Liver (tissue), 3 donors: ENCODE measurements around the gene PXDN.

Source experiments
- CTCF ChIP-seq: fragments of 150-350 bp; IDR thresholded peaks from 2 replicates; pipeline ENCODE4 v1.5.1; 2017; ENCODE audit warnings: improper control_type of control experiment, low read depth, low read length; ENCODE audit not compliant: missing input control
- EGR1 ChIP-seq, 2 donors: IDR thresholded peaks; 2 replicates each; pipeline ENCODE4 v1.6.1; 2016 to 2018; ENCODE audit warnings: antibody characterized with exemption in 2 of 2, low read depth in 2 of 2
- GABPA ChIP-seq, 2 donors: IDR thresholded peaks in 1 of 2; conservative IDR thresholded peaks in 1 of 2; 2 replicates each; pipeline ENCODE4 v1.6.1; 2016; ENCODE audit warnings: antibody characterized with exemption in 2 of 2, mild to moderate bottlenecking in 1 of 2, moderate library complexity in 1 of 2
- HNF4G ChIP-seq: IDR thresholded peaks from 2 replicates; pipeline ENCODE4 v1.6.1; 2016; ENCODE audit warnings: antibody characterized with exemption
- JUND ChIP-seq, 2 donors: IDR thresholded peaks; 2 replicates each; pipeline ENCODE4 v1.6.1; 2016; ENCODE audit warnings: antibody characterized with exemption in 2 of 2
- RAD21 ChIP-seq, 2 donors: IDR thresholded peaks; 2 replicates each; pipeline ENCODE4 v1.6.1; 2016; ENCODE audit warnings: antibody characterized with exemption in 2 of 2, mild to moderate bottlenecking in 2 of 2
- SP1 ChIP-seq: IDR thresholded peaks from 2 replicates; pipeline ENCODE4 v1.6.1; 2018; ENCODE audit warnings: antibody characterized with exemption, mild to moderate bottlenecking
- TAF1 ChIP-seq: conservative IDR thresholded peaks from 2 replicates; pipeline ENCODE4 v1.6.1; 2016; ENCODE audit warnings: antibody characterized with exemption, mild to moderate bottlenecking
- ZBTB33 ChIP-seq: IDR thresholded peaks from 2 replicates; pipeline ENCODE4 v1.6.1; 2016; ENCODE audit warnings: antibody characterized with exemption
- TF ChIP-seq, protein P1 (sequence below): IDR thresholded peaks from 2 replicates; pipeline ENCODE4 v1.6.1; 2016; ENCODE audit warnings: antibody characterized with exemption, mild to moderate bottlenecking
- TF ChIP-seq, protein P2 (sequence below): IDR thresholded peaks from 2 replicates; pipeline ENCODE4 v1.6.1; 2016; ENCODE audit warnings: antibody characterized with exemption
- donor health status: healthy.
- donor health status: healthy.

DNA sequence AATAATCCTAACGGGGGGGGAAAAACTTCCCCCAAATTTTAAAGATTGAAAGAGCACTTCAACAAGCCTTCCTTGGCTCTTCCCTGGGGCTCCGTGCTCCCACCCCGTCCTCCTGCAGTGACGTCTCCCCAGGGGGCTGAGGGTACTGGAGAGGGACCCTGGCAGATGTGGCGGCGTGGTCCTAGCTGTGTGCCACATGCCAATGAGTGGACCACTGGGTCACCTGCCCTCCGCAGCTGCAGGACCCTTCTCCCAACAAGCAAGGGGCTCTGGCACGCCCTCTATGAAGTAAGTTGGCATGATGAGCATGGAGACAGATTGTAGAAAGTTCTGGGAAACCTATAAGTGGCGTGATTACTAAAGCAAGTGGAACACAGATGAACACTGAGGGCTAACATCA is 46.7 kb downstream of the PXDN start:
- TF ChIP-seq, protein P1, sequence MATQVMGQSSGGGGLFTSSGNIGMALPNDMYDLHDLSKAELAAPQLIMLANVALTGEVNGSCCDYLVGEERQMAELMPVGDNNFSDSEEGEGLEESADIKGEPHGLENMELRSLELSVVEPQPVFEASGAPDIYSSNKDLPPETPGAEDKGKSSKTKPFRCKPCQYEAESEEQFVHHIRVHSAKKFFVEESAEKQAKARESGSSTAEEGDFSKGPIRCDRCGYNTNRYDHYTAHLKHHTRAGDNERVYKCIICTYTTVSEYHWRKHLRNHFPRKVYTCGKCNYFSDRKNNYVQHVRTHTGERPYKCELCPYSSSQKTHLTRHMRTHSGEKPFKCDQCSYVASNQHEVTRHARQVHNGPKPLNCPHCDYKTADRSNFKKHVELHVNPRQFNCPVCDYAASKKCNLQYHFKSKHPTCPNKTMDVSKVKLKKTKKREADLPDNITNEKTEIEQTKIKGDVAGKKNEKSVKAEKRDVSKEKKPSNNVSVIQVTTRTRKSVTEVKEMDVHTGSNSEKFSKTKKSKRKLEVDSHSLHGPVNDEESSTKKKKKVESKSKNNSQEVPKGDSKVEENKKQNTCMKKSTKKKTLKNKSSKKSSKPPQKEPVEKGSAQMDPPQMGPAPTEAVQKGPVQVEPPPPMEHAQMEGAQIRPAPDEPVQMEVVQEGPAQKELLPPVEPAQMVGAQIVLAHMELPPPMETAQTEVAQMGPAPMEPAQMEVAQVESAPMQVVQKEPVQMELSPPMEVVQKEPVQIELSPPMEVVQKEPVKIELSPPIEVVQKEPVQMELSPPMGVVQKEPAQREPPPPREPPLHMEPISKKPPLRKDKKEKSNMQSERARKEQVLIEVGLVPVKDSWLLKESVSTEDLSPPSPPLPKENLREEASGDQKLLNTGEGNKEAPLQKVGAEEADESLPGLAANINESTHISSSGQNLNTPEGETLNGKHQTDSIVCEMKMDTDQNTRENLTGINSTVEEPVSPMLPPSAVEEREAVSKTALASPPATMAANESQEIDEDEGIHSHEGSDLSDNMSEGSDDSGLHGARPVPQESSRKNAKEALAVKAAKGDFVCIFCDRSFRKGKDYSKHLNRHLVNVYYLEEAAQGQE = no peak
- TF ChIP-seq GABPA (IDR thresholded peaks at IDR 0.05 in 1 of 2, conservative IDR thresholded peaks at IDR 0.05 in 1 of 2) (no peak), CTCF (no peak), EGR1 (IDR thresholded peaks at IDR 0.05; ENCODE audit: low read depth in 2 of 2) (no peak), RAD21 (IDR thresholded peaks at IDR 0.05) (no peak), SP1 (no peak), ZBTB33 (no peak), TAF1 (no peak), HNF4G (no peak), JUND (IDR thresholded peaks at IDR 0.05) (no peak)
- TF ChIP-seq, protein P2, sequence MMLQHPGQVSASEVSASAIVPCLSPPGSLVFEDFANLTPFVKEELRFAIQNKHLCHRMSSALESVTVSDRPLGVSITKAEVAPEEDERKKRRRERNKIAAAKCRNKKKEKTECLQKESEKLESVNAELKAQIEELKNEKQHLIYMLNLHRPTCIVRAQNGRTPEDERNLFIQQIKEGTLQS = no peak
